Measurements from ENCODE around the gene SLC9A1.
A peak's percentile ranks its signal among the peaks of the same experiment; 100 is the strongest.

The SLC9A1 gene

DNA sequence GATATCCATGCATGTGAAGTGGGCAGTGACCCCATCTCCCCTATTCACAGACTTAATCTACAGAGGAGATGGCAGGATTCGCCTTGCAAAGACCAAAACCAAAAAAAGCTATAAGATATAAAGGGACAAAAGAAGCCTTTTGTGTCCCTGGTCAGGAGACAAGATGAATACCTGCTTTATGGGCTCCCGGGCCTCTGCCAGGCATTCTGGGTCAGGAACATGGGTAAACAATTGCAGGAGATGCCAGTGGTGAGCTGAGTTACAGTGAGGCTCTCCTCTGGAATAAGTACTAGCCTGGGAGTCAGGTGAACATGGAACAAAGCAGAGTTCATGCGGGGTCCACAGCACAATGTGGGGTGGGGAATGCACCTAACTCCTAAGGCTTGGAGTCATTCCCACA lies 4.7 kb downstream of the SLC9A1 start:
- no peak for DNase-seq

DNA sequence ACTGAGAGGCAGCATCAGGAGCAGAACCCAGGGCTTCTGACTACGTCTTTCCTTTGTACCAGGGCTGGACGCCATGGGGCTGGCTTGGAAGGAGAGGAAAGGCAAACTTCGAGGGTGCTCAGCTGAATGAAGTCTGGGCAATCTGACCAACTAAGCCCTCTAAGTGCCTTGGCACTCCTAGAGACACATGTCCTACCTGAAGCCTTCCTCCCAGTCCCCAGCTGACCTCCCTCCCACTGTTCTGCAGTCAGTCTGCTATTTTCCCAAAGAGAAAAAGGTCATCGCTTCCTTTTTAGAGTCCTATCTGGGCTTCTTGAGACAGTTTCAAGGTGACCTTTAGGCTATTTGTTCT lies 5.2 kb downstream of the SLC9A1 start:
- no peak for DNase-seq

- no peak for DNase-seq
Observed at GRCh38 chr1:27149084-27149761, 5.7 kb downstream of the SLC9A1 start.

GRCh38 chr1:27148591-27148990 lies 6.3 kb downstream of the SLC9A1 start:
- no peak for DNase-seq

- DNase-seq = no peak
Observed at GRCh38 chr1:27147842-27148518, 6.9 kb downstream of the SLC9A1 start.

- no peak for DNase-seq
Observed at GRCh38 chr1:27145934-27146354, 9.0 kb downstream of the SLC9A1 start.

DNA sequence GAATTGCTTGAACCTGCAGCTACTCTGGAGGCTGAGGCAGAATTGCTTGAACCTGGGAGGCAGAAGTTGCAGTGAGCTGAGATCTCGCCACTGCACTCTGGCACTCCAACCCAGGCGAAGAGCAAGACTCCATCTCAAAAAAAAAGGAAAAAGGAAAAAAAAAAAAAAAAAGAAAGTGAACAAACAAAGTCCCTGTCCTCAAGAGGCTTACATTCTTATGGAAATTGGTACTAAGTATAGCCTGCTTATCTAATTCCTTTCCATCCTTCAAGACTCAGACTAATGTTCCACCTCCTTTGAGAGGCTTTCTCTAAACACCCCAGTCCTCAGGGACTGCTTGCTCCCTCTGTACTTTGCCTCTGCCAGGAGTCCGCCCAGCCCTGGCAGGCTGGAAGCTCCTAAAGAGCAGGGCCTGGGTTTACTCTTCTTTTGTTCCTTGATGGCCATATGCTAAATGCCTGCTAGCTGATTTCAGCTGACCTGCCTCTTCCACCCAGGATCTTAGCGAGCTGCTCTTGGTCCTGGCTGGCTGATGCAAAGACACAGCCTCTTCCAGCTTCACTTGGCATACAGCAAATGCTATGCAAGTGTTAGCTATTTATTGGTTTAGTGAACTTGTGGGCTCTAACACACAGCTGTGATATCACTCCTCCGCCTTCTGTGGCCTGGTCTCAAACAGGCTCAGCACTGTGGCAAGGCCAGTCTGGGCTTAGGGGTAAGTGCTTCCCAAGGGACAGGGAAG lies 9.8 kb downstream of the SLC9A1 start:
- DNase-seq = no peak

DNA sequence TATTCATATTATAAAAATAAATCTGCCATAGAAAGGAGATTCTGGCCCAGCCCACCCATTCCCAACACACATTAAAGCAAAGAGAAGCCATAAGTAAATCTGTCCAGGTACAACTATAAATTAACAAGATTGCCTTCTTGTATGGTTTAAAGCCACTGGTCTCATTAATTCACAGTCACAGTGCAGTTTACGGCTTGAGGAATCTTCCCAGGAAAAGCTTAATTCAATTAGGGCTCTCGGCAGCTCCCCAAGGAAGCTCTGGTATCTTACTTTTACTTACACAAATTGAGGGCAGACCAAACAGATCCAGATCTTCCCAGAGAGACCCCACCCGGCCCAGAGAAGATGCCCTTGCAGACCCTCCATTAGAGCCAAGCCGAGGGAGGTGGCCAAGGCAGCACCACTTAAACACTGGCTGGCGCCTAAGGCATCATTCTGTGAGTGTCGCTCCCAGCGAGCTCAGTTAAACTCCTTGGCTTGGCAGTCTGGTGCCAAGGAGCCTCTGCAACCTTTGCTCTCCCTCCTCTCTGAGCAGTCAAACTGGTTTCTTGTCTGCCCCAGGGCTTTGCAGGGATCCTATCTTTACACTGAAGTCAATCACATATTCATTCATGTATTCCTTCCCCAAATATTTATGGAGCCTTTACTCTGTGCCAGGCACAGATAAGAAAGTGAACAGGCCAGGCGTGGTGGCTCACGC lies 10.7 kb downstream of the SLC9A1 start:
- DNase-seq = no peak

- no peak for DNase-seq
Observed at GRCh38 chr1:27143401-27143800, 11.5 kb downstream of the SLC9A1 start.

GRCh38 chr1:27142464-27142863 lies 12.5 kb downstream of the SLC9A1 start:
- DNase-seq = no peak

GRCh38 chr1:27141266-27142003 lies 13.5 kb downstream of the SLC9A1 start:
- no peak for DNase-seq

- DNase-seq = no peak
Observed at GRCh38 chr1:27139980-27140379, 14.9 kb downstream of the SLC9A1 start.

- no peak for DNase-seq
Observed at GRCh38 chr1:27138927-27139326, 16.0 kb downstream of the SLC9A1 start.

DNA sequence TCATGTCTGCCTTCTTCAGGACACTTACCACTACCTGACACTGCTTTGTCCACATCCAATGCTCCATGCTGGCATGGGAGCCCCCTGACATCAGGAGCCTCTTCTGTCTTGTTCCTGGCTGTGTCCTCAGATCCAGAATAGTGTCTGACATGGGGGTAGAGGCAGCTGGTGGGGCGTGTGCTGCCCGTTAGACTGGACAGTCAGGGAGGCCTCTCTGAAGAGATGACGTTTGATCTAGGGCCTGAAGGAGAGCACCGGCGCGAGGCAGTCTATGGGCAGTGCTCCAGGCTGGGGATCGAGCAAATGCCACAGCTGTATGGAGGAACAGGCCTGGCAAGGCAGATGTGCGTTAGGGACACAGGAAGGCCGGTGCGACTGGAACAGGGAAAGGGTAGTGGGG lies 16.6 kb downstream of the SLC9A1 start:
- DNase-seq = no peak

DNA sequence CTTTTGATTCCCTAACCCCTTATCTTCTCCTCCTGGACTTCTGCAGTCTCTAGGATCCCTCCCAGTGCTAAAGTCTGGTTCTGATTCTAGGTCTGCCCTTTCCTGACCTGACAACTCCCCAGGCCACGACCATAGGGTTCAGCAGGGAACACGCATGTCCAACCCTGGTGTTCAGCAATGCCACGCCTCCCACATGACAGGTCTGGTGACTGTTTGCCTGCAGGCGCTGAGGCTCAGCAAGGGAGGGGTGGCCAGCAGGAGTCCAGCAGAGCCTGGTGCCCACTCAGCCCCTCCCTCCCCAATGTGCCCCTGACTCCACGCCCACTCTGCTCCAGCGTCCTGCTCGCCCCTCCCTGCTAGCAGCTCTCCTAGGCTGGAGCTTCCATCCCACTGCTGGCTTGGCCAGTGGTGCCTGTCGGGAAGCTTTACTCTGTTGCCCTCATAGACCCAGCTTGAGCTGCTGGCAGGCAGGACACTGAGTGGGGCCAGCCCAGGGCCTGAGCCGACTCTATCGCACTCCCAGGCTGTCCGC lies 17.3 kb downstream of the SLC9A1 start:
- no peak for DNase-seq

GRCh38 chr1:27136998-27137542 lies 17.9 kb downstream of the SLC9A1 start:
- DNase-seq = peak; percentile 70 to 78

DNA sequence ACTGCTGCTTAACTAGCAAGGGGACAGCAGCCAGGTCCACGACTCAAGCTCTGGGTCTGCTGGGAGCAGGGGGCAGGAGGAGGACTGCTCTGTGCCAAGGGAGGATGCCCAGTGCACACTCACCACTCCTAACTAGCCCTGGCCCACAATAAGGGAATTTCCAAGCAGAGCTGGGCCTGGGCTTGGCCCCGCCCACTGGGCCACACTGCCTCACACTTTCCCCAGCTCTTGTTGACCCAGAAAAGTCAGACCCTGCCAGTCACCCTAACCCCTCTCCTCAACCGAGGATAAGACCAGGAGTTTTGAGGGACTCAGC lies 18.7 kb downstream of the SLC9A1 start:
- no peak for DNase-seq

DNA sequence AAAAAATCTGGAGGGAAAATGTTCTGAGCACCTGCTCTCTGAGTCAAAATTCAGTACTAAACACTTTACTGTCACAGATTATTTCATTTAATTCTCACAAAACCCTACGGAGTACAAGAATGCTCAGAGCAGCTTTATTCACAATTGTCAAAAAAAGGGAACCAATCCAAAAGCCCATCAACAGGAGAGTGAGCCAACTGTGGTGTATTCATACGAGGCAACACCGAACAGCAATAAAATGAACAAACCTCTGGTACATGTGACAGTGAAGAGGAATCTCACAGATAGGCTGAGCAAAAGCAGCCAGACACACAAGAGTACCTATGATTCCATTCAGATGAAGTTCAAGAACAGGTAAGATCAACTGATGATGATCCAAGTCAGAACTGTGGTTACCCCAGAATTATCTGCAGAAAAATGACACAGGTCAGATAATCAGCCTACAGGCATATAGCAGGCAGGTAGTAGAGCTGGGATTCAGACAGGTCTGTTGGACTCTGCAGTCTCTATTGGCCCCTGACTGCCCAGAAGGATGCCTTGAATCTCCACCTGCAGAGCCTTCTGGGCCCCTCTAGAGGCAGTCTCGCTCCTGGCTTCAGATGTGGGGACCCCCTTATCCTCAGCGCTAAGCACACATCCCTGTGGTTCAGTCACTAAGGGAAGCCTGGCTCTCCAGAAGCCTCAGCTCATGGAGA lies 19.2 kb downstream of the SLC9A1 start:
- peak in 1 of 2 experiments; percentile 21 for DNase-seq

GRCh38 chr1:27133991-27134390 lies 20.9 kb downstream of the SLC9A1 start:
- DNase-seq = no peak

- DNase-seq = no peak
Observed at GRCh38 chr1:27133158-27133557, 21.8 kb downstream of the SLC9A1 start.

GRCh38 chr1:27132624-27133023 lies 22.3 kb downstream of the SLC9A1 start:
- DNase-seq = no peak

- DNase-seq = peak; percentile 15 to 34
Observed at GRCh38 chr1:27132147-27132546, 22.8 kb downstream of the SLC9A1 start.
